LNCaP clone FGC (cell line): Measurements from ENCODE around the gene MMP28.

Experiments
- DNase-seq: peaks from one replicate; pipeline ENCODE4 v3.0.0-alpha.2; 2011; ENCODE audit warnings: low read depth
- H3K4me3 ChIP-seq: 2 replicates; pipeline ENCODE4 v1.5.1; 2011; ENCODE audit warnings: mild to moderate bottlenecking, low read depth, low read length, control low read depth
- TF ChIP-seq, protein P1 (sequence below): IDR thresholded peaks from 2 replicates; pipeline ENCODE4 v1.5.1; 2012; ENCODE audit warnings: mild to moderate bottlenecking; ENCODE audit not compliant: control insufficient read depth, insufficient read depth; ENCODE audit errors: extremely low read depth

MMP28 gene

GRCh38 chr17:35743626-35744328, 51.7 kb downstream of the MMP28 start:
- no peak for DNase-seq
- H3K4me3 ChIP-seq, result no peak overlapping the region
- TF ChIP-seq, protein P1, sequence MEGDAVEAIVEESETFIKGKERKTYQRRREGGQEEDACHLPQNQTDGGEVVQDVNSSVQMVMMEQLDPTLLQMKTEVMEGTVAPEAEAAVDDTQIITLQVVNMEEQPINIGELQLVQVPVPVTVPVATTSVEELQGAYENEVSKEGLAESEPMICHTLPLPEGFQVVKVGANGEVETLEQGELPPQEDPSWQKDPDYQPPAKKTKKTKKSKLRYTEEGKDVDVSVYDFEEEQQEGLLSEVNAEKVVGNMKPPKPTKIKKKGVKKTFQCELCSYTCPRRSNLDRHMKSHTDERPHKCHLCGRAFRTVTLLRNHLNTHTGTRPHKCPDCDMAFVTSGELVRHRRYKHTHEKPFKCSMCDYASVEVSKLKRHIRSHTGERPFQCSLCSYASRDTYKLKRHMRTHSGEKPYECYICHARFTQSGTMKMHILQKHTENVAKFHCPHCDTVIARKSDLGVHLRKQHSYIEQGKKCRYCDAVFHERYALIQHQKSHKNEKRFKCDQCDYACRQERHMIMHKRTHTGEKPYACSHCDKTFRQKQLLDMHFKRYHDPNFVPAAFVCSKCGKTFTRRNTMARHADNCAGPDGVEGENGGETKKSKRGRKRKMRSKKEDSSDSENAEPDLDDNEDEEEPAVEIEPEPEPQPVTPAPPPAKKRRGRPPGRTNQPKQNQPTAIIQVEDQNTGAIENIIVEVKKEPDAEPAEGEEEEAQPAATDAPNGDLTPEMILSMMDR, result no peak

GRCh38 chr17:35742896-35743477, 52.5 kb downstream of the MMP28 start:
- TF ChIP-seq, protein P1, result no peak
- H3K4me3 ChIP-seq, result no peak overlapping the region
- DNase-seq, result no peak

GRCh38 chr17:35742496-35742895, 52.9 kb downstream of the MMP28 start:
- no peak overlapping the region for H3K4me3 ChIP-seq
- TF ChIP-seq, protein P1, result no peak
- DNase-seq, result no peak

GRCh38 chr17:35740997-35741931, 54.2 kb downstream of the MMP28 start:
- H3K4me3 ChIP-seq, result no peak overlapping the region
- DNase-seq, result no peak
- TF ChIP-seq, protein P1, result no peak

DNA sequence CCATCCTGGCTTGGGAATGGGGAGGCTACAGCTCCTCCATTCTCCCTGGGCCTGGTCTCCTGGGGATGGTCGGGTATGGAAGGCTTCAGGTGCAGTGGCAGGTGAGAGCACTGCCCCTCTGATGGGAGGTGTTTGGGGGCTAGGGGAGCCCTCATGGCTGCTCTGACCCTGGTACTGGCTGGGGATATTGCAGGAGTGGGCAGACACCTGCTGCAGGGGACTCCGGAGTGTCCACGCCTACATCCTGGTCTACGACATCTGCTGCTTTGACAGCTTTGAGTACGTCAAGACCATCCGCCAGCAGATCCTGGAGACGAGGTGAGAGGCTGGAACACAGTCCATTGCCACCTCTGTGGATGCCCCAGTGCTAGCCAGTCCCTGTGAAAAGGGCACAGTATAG, 55.2 kb downstream of the MMP28 start:
- no peak overlapping the region for H3K4me3 ChIP-seq
- TF ChIP-seq, protein P1, result no peak
- no peak for DNase-seq

DNA sequence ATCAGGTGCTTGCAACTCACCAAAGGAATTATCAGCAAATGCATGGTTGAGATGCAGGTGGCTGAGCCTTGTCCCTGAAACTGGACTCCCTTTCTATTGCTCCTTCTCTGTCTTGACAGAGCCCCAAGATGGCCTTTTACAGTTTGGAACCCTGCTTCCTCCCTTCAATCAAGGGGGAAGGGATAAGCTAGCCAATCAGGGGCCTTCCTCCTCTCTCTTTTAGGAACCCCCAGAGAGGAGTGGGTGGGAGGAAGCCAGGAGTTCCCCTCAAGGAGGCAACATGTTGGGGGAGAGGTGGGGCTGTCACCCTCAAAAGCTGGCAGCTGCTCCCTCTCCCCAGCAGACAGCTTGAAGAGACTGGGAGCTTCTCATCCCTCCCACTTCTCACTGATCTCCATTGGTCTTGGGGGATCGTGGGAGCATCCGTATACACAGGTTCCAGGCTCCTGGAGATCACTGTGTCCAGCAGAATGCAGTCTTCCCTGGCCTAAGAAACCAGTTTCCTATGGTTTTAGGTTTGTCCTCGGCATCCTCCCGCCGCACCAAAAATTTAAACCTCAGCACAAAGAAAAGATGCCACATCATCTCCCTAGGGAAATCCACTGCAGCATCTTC, 56.8 kb downstream of the MMP28 start:
- no peak overlapping the region for H3K4me3 ChIP-seq
- no peak for DNase-seq
- TF ChIP-seq, protein P1, result no peak
